ENCODE data around the gene SAMD11. TPM values are rescaled to one million over a fixed set of nuclear protein-coding genes. Genes with fewer than 3 reads are reported as not detected.
"Not testable (repeated sequence)": the region's sequence is repeated elsewhere in the genome, so short reads cannot be mapped to it uniquely, and the experiment has no call there.

SAMD11 gene
- total and polyA plus RNA-seq, 2 donors (not counting 1 experiment from before 2014, with no cell fraction given): not detected

- POLR2A ChIA-PET: no interaction called here
- Mint-ChIP-seq H3K27ac (no peak overlapping the region), H3K27me3 (peaks cover 60% of the 10 kb centered on the region), H3K4me3 (no peak overlapping the region), H3K9me3 (ENCODE audit: insufficient read depth) (no peaks in the 10 kb centered on the region), H3K4me1 (no peaks in the 10 kb centered on the region)
- Histone ChIP-seq H3K4me2 (replicated peaks; ENCODE audit: low read depth, low read length, poor library complexity, severe bottlenecking) (no peak overlapping the region), H3K79me2 (ENCODE audit: control insufficient read depth, insufficient read depth, low read length) (no peaks in the 10 kb centered on the region), H3K27ac (ENCODE audit: low read length in 2 of 2) (no peak overlapping the region), H3K9me3 (ENCODE audit: control extremely low read depth in 1 of 3, control insufficient read depth in 2 of 3, insufficient read depth in 1 of 3, low read length in 2 of 3) (peaks cover 0 to 7% (median 0%) of the 10 kb centered on the region in 3 donors), H3K4me1 (ENCODE audit: control insufficient read depth in 2 of 2, insufficient read depth in 2 of 2, low read length in 2 of 2) (no peaks in the 10 kb centered on the region), H3K9ac (ENCODE audit: low read length) (no peak overlapping the region), H3K27me3 (replicated peaks in 1 of 4; ENCODE audit: control extremely low read depth in 1 of 4, control insufficient read depth in 3 of 4, insufficient read depth in 4 of 4, low read length in 3 of 4) (peaks cover 0 to 28% (median 6%) of the 10 kb centered on the region in 4 experiments), H3K4me3 (ENCODE audit: control extremely low read depth in 1 of 5, extremely low read depth in 1 of 5, insufficient read depth in 1 of 5, low read depth in 2 of 5, low read length in 4 of 5) (no peak overlapping the region), H2AFZ (ENCODE audit: insufficient read depth, low read depth, low read length, poor library complexity, severe bottlenecking) (no peak overlapping the region), H3K36me3 (replicated peaks in 1 of 2; ENCODE audit: control extremely low read depth in 1 of 2, control insufficient read depth in 1 of 2, extremely low read depth in 1 of 2, insufficient read depth in 2 of 2, low read length in 1 of 2) (no peaks in the 10 kb centered on the region), H4K20me1 (ENCODE audit: control insufficient read depth, insufficient read depth, low read length, poor library complexity, severe bottlenecking) (no peaks in the 10 kb centered on the region)
- DNase-seq: no peak
- intact Hi-C loops (cut with micrococcal nuclease): no loop called here
- CTCF ChIA-PET: no interaction called here
- no peak for ATAC-seq (ENCODE audit: low read depth)
- no peak for TF ChIP-seq CTCF (IDR thresholded peaks at IDR 0.05)
- TF ChIP-seq EZH2 (IDR thresholded peaks at IDR 0.05; ENCODE audit: borderline replicate concordance, insufficient read depth, low read depth, low read length, poor library complexity, severe bottlenecking): no peak
These were observed 35.4 kb upstream of the SAMD11 start for GRCh38 chr1:888297-888696.

- H4K20me1 ChIP-seq (ENCODE audit: control insufficient read depth, insufficient read depth, low read length, poor library complexity, severe bottlenecking); H3K79me2 ChIP-seq (ENCODE audit: control insufficient read depth, insufficient read depth, low read length); H3K9me3 Mint-ChIP-seq (ENCODE audit: insufficient read depth); H3K27ac Mint-ChIP-seq; H3K4me3 Mint-ChIP-seq; H3K27ac ChIP-seq (ENCODE audit: low read length in 2 of 2); H3K4me2 ChIP-seq (replicated peaks; ENCODE audit: low read depth, low read length, poor library complexity, severe bottlenecking); H3K4me1 ChIP-seq (ENCODE audit: control insufficient read depth in 2 of 2, insufficient read depth in 2 of 2, low read length in 2 of 2); POLR2A ChIA-PET; H3K36me3 ChIP-seq (replicated peaks in 1 of 2; ENCODE audit: control extremely low read depth in 1 of 2, control insufficient read depth in 1 of 2, extremely low read depth in 1 of 2, insufficient read depth in 2 of 2, low read length in 1 of 2); DNase-seq; intact Hi-C loops (cut with micrococcal nuclease); H3K9me3 ChIP-seq (ENCODE audit: control extremely low read depth in 1 of 3, control insufficient read depth in 2 of 3, insufficient read depth in 1 of 3, low read length in 2 of 3); H2AFZ ChIP-seq (ENCODE audit: insufficient read depth, low read depth, low read length, poor library complexity, severe bottlenecking); H3K9ac ChIP-seq (ENCODE audit: low read length); H3K4me3 ChIP-seq (ENCODE audit: control extremely low read depth in 1 of 5, extremely low read depth in 1 of 5, insufficient read depth in 1 of 5, low read depth in 2 of 5, low read length in 4 of 5); H3K4me1 Mint-ChIP-seq; CTCF ChIA-PET; ATAC-seq (ENCODE audit: low read depth): not testable (repeated sequence)
- 100% methylated on average over 1 of the region's 4 CpGs for WGBS (ENCODE audit: insufficient coverage)
- peaks cover 53% of the 10 kb centered on the region for H3K27me3 Mint-ChIP-seq
- H3K27me3 ChIP-seq (replicated peaks in 1 of 4; ENCODE audit: control extremely low read depth in 1 of 4, control insufficient read depth in 3 of 4, insufficient read depth in 4 of 4, low read length in 3 of 4): peaks cover 0 to 28% (median 6%) of the 10 kb centered on the region in 4 experiments
These were observed 33.9 kb upstream of the SAMD11 start for GRCh38 chr1:889774-890173.

DNA sequence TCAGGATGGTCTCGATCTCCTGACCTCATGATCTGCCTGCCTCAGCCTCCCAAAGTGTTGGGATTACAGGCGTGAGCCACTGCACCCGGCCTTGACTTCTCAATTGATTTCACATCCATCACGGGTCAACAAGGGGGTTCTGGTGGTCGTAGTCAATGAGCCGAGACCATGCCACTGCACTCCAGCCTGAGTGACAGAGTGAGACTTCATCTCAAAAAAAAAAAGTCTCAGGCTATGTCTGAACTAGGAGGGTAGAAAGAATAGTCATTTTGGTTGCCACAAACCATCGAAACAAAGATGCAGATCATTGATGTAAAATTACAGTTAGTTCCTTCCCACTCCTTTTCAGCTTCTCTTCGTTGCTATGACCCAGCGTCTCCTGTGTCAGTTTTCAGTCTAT lies 33.5 kb upstream of the SAMD11 start:
- H3K79me2 ChIP-seq (ENCODE audit: control insufficient read depth, insufficient read depth, low read length); H3K4me1 ChIP-seq (ENCODE audit: control insufficient read depth in 2 of 2, insufficient read depth in 2 of 2, low read length in 2 of 2); H3K4me1 Mint-ChIP-seq; intact Hi-C loops (cut with micrococcal nuclease); DNase-seq; H3K9me3 Mint-ChIP-seq (ENCODE audit: insufficient read depth); H3K4me3 ChIP-seq (ENCODE audit: control extremely low read depth in 1 of 5, extremely low read depth in 1 of 5, insufficient read depth in 1 of 5, low read depth in 2 of 5, low read length in 4 of 5); H3K4me2 ChIP-seq (replicated peaks; ENCODE audit: low read depth, low read length, poor library complexity, severe bottlenecking); H2AFZ ChIP-seq (ENCODE audit: insufficient read depth, low read depth, low read length, poor library complexity, severe bottlenecking); H4K20me1 ChIP-seq (ENCODE audit: control insufficient read depth, insufficient read depth, low read length, poor library complexity, severe bottlenecking); H3K36me3 ChIP-seq (replicated peaks in 1 of 2; ENCODE audit: control extremely low read depth in 1 of 2, control insufficient read depth in 1 of 2, extremely low read depth in 1 of 2, insufficient read depth in 2 of 2, low read length in 1 of 2); H3K27ac Mint-ChIP-seq; POLR2A ChIA-PET; ATAC-seq (ENCODE audit: low read depth); H3K9me3 ChIP-seq (ENCODE audit: control extremely low read depth in 1 of 3, control insufficient read depth in 2 of 3, insufficient read depth in 1 of 3, low read length in 2 of 3); H3K9ac ChIP-seq (ENCODE audit: low read length); CTCF ChIA-PET; H3K4me3 Mint-ChIP-seq; H3K27ac ChIP-seq (ENCODE audit: low read length in 2 of 2): not testable (repeated sequence)
- peaks cover 0 to 31% (median 6%) of the 10 kb centered on the region in 4 experiments for H3K27me3 ChIP-seq (replicated peaks in 1 of 4; ENCODE audit: control extremely low read depth in 1 of 4, control insufficient read depth in 3 of 4, insufficient read depth in 4 of 4, low read length in 3 of 4)
- H3K27me3 Mint-ChIP-seq: peaks cover 48% of the 10 kb centered on the region
- WGBS (ENCODE audit: insufficient coverage): 80% methylated on average over 3 of the region's 9 CpGs
